ENCODE data around the gene PLA2G10.

GRCh38 chr16:14668556-14669223 lies 25.4 kb downstream of the PLA2G10 start:
- TF ChIP-seq CTCF (conservative IDR thresholded peaks at IDR 0.05 in 1 of 2, IDR thresholded peaks at IDR 0.05 in 1 of 2; ENCODE audit: low read depth in 1 of 2, low read length in 2 of 2): no peak
- no peak for TF ChIP-seq EZH2 (IDR thresholded peaks at IDR 0.05; ENCODE audit: low read length, missing control alignments)

Measured in fibroblast of lung (primary cell).